ENCODE data around the gene THEMIS.
"Not testable (repeated sequence)": the region's sequence is repeated elsewhere in the genome, so short reads cannot be mapped to it uniquely, and the experiment has no call there.

THEMIS gene

GRCh38 chr6:127933852-127934840, 33.3 kb upstream of the THEMIS start:
- Histone ChIP-seq H3K27me3 (ENCODE audit: insufficient read depth, low read depth, severe bottlenecking) (no peaks in the 10 kb centered on the region), H3K4me3 (ENCODE audit: low read depth, low read length) (no peak overlapping the region), H3K36me3 (no peaks in the 10 kb centered on the region), H3K9me3 (ENCODE audit: severe bottlenecking) (peaks cover 2% of the 10 kb centered on the region), H3K27ac (no peak overlapping the region)
- no peak for TF ChIP-seq CTCF (IDR thresholded peaks at IDR 0.05; ENCODE audit: low read depth, low read length)
- no peak for DNase-seq

GRCh38 chr6:127933137-127933536, 32.3 kb upstream of the THEMIS start:
- no peak for DNase-seq
- H3K36me3 ChIP-seq = no peaks in the 10 kb centered on the region
- no peak for TF ChIP-seq CTCF (IDR thresholded peaks at IDR 0.05; ENCODE audit: low read depth, low read length)
- H3K9me3 ChIP-seq (ENCODE audit: severe bottlenecking) = peaks cover 2% of the 10 kb centered on the region
- H3K4me3 ChIP-seq (ENCODE audit: low read depth, low read length) = no peak overlapping the region
- no peaks in the 10 kb centered on the region for H3K27me3 ChIP-seq (ENCODE audit: insufficient read depth, low read depth, severe bottlenecking)
- H3K27ac ChIP-seq = no peak overlapping the region

GRCh38 chr6:127932708-127933107, 31.9 kb upstream of the THEMIS start:
- H3K36me3 ChIP-seq = no peaks in the 10 kb centered on the region
- TF ChIP-seq CTCF (IDR thresholded peaks at IDR 0.05; ENCODE audit: low read depth, low read length) = no peak
- no peaks in the 10 kb centered on the region for H3K27me3 ChIP-seq (ENCODE audit: insufficient read depth, low read depth, severe bottlenecking)

GRCh38 chr6:127926441-127926840, 25.6 kb upstream of the THEMIS start:
- H3K27ac ChIP-seq; H3K4me3 ChIP-seq (ENCODE audit: low read depth, low read length); H3K9me3 ChIP-seq (ENCODE audit: severe bottlenecking); H3K27me3 ChIP-seq (ENCODE audit: insufficient read depth, low read depth, severe bottlenecking); DNase-seq; H3K36me3 ChIP-seq: not testable (repeated sequence)

More at GRCh38 chr6:127932708-127933107, 31.9 kb upstream of the THEMIS start:
- peaks cover 2% of the 10 kb centered on the region for H3K9me3 ChIP-seq (ENCODE audit: severe bottlenecking)
- DNase-seq = no peak
- H3K4me3 ChIP-seq (ENCODE audit: low read depth, low read length) = no peak overlapping the region
- no peak overlapping the region for H3K27ac ChIP-seq

- no peak for DNase-seq
- no peak overlapping the region for H3K4me3 ChIP-seq (ENCODE audit: low read depth, low read length)
- H3K36me3 ChIP-seq = no peaks in the 10 kb centered on the region
- H3K27me3 ChIP-seq (ENCODE audit: insufficient read depth, low read depth, severe bottlenecking) = no peaks in the 10 kb centered on the region
- no peaks in the 10 kb centered on the region for H3K9me3 ChIP-seq (ENCODE audit: severe bottlenecking)
- no peak overlapping the region for H3K27ac ChIP-seq
- TF ChIP-seq CTCF (IDR thresholded peaks at IDR 0.05; ENCODE audit: low read depth, low read length) = no peak
These were observed 23.6 kb upstream of the THEMIS start for GRCh38 chr6:127924440-127924839.

GRCh38 chr6:127924031-127924430, 23.2 kb upstream of the THEMIS start:
- no peak overlapping the region for H3K4me3 ChIP-seq (ENCODE audit: low read depth, low read length)
- no peak for TF ChIP-seq CTCF (IDR thresholded peaks at IDR 0.05; ENCODE audit: low read depth, low read length)

More at GRCh38 chr6:127924031-127924430, 23.2 kb upstream of the THEMIS start:
- DNase-seq = no peak
- H3K27ac ChIP-seq = no peak overlapping the region
- no peaks in the 10 kb centered on the region for H3K27me3 ChIP-seq (ENCODE audit: insufficient read depth, low read depth, severe bottlenecking)
- H3K9me3 ChIP-seq (ENCODE audit: severe bottlenecking) = no peaks in the 10 kb centered on the region
- H3K36me3 ChIP-seq = no peaks in the 10 kb centered on the region

Measured in WERI-Rb-1 (cell line).